GM04504 (cell line): Measurements from ENCODE around the gene STK11.

ENCODE experiments used
- DNase-seq: peaks from one replicate; pipeline ENCODE4 v3.0.0-alpha.2; 2012; ENCODE audit warnings: low read depth

Gene STK11

DNA sequence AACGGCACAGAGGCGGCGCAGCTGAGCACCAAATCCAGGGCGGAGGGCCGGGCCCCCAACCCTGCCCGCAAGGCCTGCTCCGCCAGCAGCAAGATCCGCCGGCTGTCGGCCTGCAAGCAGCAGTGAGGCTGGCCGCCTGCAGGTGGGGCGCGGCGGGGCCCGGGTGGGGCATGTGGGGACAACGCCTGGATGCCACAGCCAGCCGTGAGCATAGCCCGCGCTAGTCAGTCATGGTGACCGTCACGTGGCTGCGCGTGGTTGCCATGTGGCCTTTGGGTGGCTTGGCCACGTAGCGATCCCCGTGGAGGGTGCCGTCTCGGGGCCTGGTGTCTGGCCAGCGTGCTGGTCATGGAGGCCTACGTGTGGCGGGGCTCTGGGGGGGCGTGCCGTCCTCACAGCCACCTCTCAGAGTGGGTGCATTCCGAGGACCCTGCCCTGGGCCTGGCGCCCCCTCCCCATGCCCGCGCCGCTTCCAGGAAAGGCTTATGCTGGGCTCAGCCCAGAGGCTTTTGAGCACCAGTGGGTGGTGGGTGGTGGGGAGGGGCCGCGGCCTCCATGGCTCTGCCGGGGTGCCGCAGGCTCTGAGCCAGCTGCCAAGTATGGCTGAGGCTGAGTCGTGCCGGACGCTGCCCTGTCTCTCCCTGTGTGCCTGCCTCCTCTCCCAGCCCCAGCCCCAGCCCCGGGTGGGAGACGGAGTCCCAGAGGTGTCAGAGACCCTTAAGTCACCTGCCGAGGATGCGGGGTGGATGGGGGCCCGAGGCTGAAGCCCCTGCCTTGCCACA is 21.1 kb downstream of the STK11 start:
- no peak for DNase-seq

- no peak for DNase-seq
These were observed 21.9 kb downstream of the STK11 start for GRCh38 chr19:1227304-1228054.

GRCh38 chr19:1228161-1228957 is 22.8 kb downstream of the STK11 start:
- DNase-seq, result no peak

DNA sequence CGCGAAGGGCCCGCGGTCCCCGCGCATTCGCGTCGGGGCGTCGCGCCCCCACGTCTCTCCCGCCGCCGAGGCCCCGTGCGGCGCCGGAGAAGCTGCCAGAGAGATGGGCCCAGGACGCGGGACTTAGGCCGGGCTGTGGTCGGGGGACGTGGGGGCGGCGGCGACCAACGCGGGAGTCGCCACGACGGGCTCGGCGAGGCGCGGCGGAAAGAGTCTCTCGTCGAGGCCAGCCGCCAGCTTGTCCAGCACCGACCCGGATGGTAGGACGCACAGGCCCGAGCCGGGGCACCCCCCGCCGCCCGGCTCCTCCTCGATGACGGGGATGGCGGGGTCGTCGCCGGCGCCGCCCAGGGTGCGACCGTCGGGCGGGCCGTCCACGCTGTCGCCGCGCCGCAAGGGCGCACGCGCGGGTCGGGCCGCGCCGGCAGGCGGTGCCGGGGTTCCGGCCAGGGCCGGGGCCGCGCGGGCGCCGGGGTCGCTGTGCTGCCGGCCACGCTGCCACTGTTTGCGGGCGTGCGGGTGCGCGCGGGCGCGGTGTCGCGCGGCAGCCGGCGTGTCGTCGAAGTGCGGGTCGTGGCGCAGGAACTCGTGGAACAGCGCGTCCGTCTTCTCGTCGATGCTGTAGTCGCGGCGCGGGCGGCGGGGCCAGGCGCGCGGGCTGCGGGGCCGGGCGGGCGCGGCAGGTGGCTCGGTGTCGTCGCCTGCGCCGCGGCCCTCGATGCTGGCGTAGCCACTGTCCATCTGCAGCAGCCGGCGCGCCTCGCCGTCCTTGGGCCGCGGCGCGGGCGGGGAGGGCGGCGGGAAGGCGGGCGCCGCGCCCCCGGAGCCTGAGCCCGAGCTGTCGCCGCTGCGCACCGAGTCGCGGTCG is 23.7 kb downstream of the STK11 start:
- no peak for DNase-seq

DNA sequence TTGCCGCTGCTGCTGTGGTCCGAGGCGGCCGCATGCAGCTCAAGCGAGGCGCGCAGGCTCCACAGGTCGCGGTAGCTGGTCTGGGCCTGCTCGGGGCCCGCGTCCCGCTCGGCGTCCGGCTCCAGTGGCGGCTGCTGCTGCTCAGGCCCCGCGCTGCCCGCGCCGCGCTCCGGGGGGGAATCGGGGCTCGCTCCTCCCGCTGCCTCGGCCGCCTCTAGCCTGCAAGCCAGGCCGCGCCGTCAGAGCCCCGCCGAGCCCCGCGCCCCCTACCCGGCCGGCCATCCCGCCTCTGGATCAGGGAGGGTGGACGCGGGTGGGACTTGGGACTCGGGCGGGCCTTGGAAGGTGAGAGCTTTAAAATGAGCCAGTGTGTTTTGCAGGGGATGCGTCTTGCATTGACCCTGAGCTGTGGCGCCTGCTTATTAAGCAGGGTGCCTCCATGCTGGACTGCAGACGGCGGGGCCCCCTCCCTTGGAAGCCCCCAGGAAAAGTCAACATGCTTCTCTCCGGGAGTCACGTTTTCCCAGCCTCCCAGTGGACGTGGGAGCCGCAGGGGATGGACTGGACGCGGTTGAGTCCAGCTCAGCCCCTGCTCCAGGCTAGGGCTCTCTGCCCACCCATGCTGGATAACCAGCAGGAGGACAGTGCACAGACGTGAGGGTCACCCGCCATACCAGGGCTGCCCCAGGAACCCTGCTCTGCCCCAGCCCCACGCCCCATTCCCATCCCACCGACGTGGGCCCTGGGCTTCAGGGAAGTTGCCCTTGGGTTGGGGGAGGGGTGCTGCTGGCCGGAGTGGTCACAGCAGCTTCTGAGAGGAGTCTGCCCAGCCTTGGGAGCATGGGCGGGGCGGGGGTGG is 24.6 kb downstream of the STK11 start:
- no peak for DNase-seq

- no peak for DNase-seq
These were observed 25.4 kb downstream of the STK11 start for GRCh38 chr19:1230783-1231489.

DNA sequence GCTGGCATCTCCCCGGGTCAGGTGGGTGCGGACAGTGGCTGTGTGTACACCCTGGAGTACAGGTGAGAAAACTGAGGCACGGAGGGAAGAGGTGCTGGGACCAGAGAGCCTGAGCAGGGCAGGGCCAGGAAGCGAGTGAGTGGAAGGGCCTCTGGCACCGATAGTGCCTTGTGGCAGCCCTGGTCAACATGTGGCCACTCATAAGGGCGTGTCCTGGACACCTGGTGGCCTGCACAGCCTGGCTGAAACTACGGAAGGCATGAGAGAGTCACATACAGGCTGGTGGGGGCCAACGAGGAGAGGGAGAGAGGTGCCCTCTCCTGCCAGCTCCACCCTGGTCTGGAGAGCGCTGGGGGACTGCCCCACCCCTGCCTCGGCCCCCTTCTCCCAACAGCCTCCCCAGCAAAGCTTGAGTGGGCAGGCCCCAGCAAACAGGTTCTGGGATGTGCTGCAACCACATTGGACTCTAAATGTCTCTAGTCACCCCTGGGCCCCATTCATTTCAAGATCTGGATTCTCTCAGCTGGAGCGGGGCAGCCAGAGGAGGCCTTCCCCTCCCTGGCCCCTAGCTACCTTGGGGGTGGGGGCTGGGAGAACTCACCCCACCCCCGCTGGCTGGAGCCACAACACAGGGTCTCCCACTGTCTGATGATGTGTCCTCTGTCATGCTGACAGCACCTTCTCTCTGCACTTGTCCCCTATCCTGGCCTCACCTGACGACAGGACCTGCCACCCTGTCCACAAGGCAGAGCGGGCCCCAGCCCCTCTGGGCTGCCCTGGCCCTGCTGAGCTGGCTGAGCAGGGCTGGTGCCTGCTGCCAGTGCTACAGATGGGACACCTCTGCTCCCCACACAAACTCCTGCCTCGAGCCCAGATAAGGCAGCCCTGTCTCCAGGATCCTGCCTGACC is 26.4 kb downstream of the STK11 start:
- no peak for DNase-seq

DNA sequence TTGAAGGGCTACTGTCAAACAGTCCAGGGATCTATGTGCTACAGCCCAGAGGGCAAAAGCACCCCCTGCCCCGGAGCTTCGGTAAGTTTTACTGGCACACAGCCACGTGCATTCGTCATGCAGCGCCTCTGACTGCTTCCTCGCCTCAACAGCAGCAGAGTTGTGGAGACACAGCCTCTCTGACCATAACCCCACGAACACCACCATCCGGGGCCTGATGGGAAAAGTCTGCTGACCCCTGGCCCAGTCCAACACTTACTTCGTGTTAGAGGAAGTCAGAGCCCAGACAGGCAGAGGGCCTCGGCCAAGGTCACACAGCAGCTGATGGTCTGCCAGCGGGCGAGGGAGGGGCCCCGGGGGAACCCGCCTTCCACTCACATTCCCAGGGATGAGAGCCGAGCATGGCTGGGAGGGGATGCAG is 27.1 kb downstream of the STK11 start:
- no peak for DNase-seq

DNA sequence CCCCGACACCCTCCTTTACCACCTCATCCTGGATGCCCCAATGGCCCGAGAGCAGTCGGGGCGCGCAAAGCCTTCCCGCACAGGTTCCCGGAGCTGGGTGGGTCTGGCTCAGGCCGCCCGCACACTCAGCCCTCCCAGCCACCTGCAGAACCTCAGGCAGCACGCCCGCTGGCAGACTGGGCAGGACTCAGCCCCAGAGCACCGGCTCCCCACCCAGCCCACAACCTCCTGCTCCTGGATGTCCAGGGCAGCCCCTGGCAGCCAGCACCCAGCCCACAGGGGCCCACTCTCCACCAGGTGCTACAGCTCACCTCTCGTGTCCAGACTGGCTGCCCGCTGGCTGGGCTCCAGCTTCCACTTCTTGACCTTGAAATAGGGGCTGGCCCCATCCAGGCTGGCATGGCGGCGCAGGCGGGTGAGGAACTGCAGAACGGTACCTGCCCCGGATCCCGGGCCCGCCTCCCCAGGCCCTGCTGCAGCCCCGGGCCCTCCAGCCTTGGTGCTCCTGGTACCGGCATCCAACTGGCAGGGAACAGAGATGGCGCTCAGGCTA is 27.6 kb downstream of the STK11 start:
- DNase-seq, result no peak

DNA sequence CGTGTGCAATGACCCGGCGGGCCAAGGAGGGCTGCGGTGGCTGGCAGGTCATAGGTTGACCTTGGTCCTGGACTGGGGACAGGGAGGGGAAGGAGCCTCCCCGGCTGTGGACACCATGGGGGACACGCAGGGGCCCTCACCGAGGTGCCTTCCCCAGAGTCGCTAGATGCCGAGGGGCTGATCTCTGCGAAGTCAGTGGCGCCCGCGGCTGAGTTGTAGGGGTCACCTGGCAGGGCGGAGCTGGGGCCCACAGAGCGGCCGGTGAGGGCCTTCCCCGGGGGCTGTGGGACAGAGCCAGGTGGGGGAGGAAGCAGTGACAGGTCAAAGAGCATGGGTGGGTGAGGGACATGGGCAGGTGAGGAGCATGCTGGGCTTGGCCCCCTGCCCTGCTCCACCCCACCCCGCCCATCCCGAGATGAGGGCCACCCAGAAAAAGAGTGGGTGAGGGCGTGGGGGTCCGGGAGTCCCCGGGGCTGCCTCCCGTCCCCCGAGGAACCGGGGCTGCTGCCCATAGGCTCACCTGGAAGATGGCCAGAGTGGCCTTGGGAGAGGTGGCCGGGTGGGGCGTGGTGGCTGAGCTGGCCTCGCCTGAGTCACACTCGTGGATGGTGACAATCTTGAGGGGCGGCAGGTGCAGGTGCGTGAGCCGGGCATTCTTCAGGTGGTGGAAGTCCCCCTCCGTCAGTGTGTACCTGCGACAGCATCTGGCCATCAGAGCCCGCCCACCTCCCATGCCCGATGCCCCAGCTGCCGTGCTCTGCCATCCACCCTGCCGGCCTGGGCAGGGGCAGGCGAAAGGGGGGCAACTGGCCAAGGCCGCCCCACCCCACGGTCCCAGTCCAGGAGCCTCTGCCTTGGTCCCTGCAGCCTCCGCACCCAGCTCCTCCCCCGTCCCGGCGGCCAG is 28.7 kb downstream of the STK11 start:
- no peak for DNase-seq

DNA sequence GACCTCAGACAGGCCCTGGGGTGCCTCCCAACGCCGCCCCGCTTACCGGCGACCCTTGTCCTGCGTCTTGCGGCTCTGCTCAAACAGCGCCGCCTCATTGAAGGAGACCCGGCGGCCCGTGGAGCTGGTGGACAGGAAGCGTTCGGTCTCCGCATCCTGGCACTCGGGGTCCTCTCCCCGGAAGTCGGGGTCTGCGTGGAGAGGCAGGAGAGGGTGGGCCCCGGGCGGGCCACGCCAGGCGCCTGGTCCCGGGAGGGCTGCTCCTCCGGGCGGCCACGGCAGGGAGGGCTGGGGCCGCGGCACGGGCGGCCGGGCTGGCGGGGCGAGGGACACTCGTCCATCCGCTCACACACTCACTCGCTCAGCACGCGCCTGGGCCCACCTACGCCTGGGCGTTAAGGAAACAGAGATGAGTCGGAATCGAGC is 29.4 kb downstream of the STK11 start:
- DNase-seq, result no peak

GRCh38 chr19:1235625-1236538 is 30.3 kb downstream of the STK11 start:
- no peak for DNase-seq

DNA sequence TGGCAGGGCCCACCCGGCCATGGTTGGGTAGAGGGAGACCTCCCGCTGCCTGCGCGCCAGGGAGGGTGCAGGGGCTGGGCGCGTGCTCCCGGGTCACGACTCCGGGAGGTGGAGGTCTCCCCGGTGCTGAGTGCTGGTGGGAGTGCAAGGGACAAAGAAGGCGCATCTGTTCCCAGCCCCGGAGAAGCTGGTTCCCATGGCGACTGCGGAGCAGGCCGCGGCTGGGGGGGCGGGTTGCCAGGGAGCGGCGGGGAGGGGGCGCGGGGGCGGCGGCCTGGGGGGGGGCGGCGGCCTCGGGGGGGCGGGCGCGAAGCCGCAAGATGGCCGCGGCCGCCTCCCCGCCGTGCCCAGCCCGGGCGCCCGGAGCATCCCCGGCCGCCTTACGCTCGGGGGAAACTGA is 31.0 kb downstream of the STK11 start:
- DNase-seq, result no peak

DNA sequence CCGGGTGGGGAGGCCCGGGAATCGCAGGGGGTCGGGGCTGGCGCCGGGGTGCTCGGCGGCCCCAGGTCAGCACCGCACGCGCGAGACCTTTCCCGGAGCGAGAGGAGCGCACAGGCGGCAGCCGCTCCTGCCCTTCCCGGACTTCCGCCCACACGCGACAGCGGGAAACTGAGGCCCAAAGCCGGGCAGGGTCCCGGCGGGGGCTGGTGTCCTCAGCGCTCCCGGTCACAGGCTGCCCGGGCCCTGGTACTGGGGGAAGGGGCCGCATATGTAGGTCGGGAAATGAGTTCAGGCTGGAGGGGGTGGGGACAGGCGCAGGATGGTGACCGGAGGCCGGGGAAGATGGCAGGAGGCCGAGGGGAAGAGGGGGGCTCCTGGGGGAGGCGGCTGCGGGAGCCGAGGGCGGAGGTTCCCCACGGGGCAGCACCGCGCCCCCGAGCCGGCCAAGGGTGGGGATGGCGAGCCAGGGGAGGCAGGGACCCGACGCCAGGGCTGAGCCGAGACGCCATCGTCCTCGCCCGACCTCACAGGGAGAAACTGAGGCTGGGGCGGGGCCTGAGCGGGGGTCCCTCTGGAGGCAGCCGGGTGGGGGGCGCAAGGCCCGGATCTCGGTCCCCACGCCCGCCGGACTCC is 31.6 kb downstream of the STK11 start:
- DNase-seq, result no peak

- DNase-seq, result no peak
These were observed 32.3 kb downstream of the STK11 start, which contains the start of gene CBARP for GRCh38 chr19:1237754-1238368. CBARP (minus strand) TSS chr19:1238005; CDS start chr19:1236100, 1,905 bp downstream.
